ENCODE data around the gene RPL13.
"Not testable (repeated sequence)": the region's sequence is repeated elsewhere in the genome, so short reads cannot be mapped to it uniquely, and the experiment has no call there.

RPL13 gene

GRCh38 chr16:89576153-89577054, 15.9 kb downstream of the RPL13 start:
- DNase-seq (ENCODE audit: low read depth in 2 of 2), result no peak

- DNase-seq (ENCODE audit: low read depth in 2 of 2), result no peak
Measured at GRCh38 chr16:89577055-89577759, 16.7 kb downstream of the RPL13 start.

GRCh38 chr16:89579351-89579750, 18.9 kb downstream of the RPL13 start:
- DNase-seq (ENCODE audit: low read depth in 2 of 2), result no peak

- DNase-seq (ENCODE audit: low read depth in 2 of 2), result no peak
Measured at GRCh38 chr16:89581045-89581695, 20.7 kb downstream of the RPL13 start.

GRCh38 chr16:89581861-89582563, 21.5 kb downstream of the RPL13 start:
- DNase-seq (ENCODE audit: low read depth in 2 of 2), result no peak

- DNase-seq (ENCODE audit: low read depth in 2 of 2), result no peak
Measured at GRCh38 chr16:89582614-89583196, 22.2 kb downstream of the RPL13 start.

- DNase-seq (ENCODE audit: low read depth in 2 of 2), result no peak
Measured at GRCh38 chr16:89583197-89583894, 22.9 kb downstream of the RPL13 start.

- no peak for DNase-seq (ENCODE audit: low read depth in 2 of 2)
Measured at GRCh38 chr16:89583895-89584644, 23.6 kb downstream of the RPL13 start.

- no peak for DNase-seq (ENCODE audit: low read depth in 2 of 2)
Measured at GRCh38 chr16:89584768-89585549, 24.5 kb downstream of the RPL13 start.

GRCh38 chr16:89586218-89586617, 25.7 kb downstream of the RPL13 start:
- no peak for DNase-seq (ENCODE audit: low read depth in 2 of 2)

GRCh38 chr16:89586853-89587252, 26.4 kb downstream of the RPL13 start:
- DNase-seq (ENCODE audit: low read depth in 2 of 2), result no peak

GRCh38 chr16:89587676-89588075, 27.2 kb downstream of the RPL13 start:
- DNase-seq (ENCODE audit: low read depth in 2 of 2), result not testable (repeated sequence)

GRCh38 chr16:89588413-89589109, 28.1 kb downstream of the RPL13 start:
- DNase-seq (ENCODE audit: low read depth in 2 of 2), result no peak

- no peak for DNase-seq (ENCODE audit: low read depth in 2 of 2)
Measured at GRCh38 chr16:89589241-89589926, 28.9 kb downstream of the RPL13 start.

- DNase-seq (ENCODE audit: low read depth in 2 of 2), result no peak
Measured at GRCh38 chr16:89593841-89594240, 33.4 kb downstream of the RPL13 start.

- no peak for DNase-seq (ENCODE audit: low read depth in 2 of 2)
Measured at GRCh38 chr16:89595330-89596060, 35.0 kb downstream of the RPL13 start.

- no peak for DNase-seq (ENCODE audit: low read depth in 2 of 2)
Measured at GRCh38 chr16:89596061-89596689, 35.7 kb downstream of the RPL13 start.
